CD14-positive monocyte (primary cell): ENCODE data around the gene KRT79. TPM values are rescaled to one million over a fixed set of nuclear protein-coding genes. Genes with fewer than 3 reads are reported as not detected.

Experiments used
- DNase-seq, 3 donors: peaks; one replicate each; pipeline ENCODE4 v3.0.0-alpha.2; 2011 to 2022
- H2AFZ ChIP-seq: 2 replicates; pipeline ENCODE4 v1.6.0; 2012; ENCODE audit warnings: mild to moderate bottlenecking, low read depth, low read length, inconsistent platforms; ENCODE audit not compliant: insufficient read depth, poor library complexity, severe bottlenecking
- H3K27ac ChIP-seq, 2 donors: 1 replicate in 1 of 2; 2 replicates in 1 of 2; pipeline ENCODE4 v1.5.1; 2012 to 2013; ENCODE audit warnings: low read length in 2 of 2, control low read depth in 1 of 2, inconsistent platforms in 1 of 2, low read depth in 1 of 2, mild to moderate bottlenecking in 1 of 2
- H3K27me3 ChIP-seq, 2 donors: one replicate each; pipeline versions ENCODE4 v1.6.0 to v1.6.1; 2011 to 2013; ENCODE audit warnings: low read length in 2 of 2; ENCODE audit not compliant: control insufficient read depth in 2 of 2, insufficient read depth in 2 of 2
- H3K36me3 ChIP-seq, 2 donors: replicated peaks in 1 of 2; 1 replicate in 1 of 2; 2 replicates in 1 of 2; pipeline versions ENCODE4 v1.5.1 to v1.6.1; 2012 to 2013; ENCODE audit warnings: low read length in 2 of 2, control low read depth in 1 of 2, inconsistent platforms in 1 of 2, mild to moderate bottlenecking in 1 of 2; ENCODE audit not compliant: insufficient read depth in 2 of 2, control insufficient read depth in 1 of 2
- H3K4me1 ChIP-seq, 2 donors: 1 replicate in 1 of 2; 2 replicates in 1 of 2; pipeline versions ENCODE4 v1.5.1 to v1.6.1; 2012 to 2013; ENCODE audit warnings: low read length in 2 of 2, control low read depth in 1 of 2, inconsistent platforms in 1 of 2, mild to moderate bottlenecking in 1 of 2, moderate library complexity in 1 of 2; ENCODE audit not compliant: insufficient read depth in 2 of 2, control insufficient read depth in 1 of 2
- H3K4me2 ChIP-seq: replicated peaks from 2 replicates; pipeline ENCODE3; 2012; ENCODE audit warnings: low read length, moderate library complexity, mild to moderate bottlenecking; ENCODE audit not compliant: poor library complexity, severe bottlenecking; ENCODE audit errors: extremely low read depth
- H3K4me3 ChIP-seq, 3 experiments: fragments of 200-600 bp in 1 of 3; sonication (generic) in 1 of 3; replicated peaks in 1 of 3; 1 replicate in 2 of 3; 2 replicates in 1 of 3; pipeline ENCODE4 v1.5.1; 2011 to 2013; ENCODE audit warnings: low read length in 3 of 3, mild to moderate bottlenecking in 3 of 3, control low read depth in 2 of 3, low read depth in 2 of 3, inconsistent platforms in 1 of 3, moderate library complexity in 1 of 3
- H3K79me2 ChIP-seq: 2 replicates; pipeline ENCODE4 v1.6.0; 2012; ENCODE audit warnings: mild to moderate bottlenecking, control low read depth, inconsistent platforms, low read length, moderate library complexity; ENCODE audit not compliant: insufficient read depth
- H3K9ac ChIP-seq: 2 replicates; pipeline ENCODE4 v1.6.0; 2017; ENCODE audit warnings: low read length, mild to moderate bottlenecking; ENCODE audit not compliant: insufficient read depth, poor library complexity, severe bottlenecking
- H3K9me3 ChIP-seq, 2 donors: replicated peaks in 1 of 2; 1 replicate in 1 of 2; 2 replicates in 1 of 2; pipeline versions ENCODE4 v1.5.1 to v1.6.1; 2012 to 2013; ENCODE audit warnings: low read length in 2 of 2, control low read depth in 1 of 2; ENCODE audit not compliant: control insufficient read depth in 1 of 2, insufficient read depth in 1 of 2
- H4K20me1 ChIP-seq: 2 replicates; pipeline ENCODE4 v1.6.0; 2012; ENCODE audit warnings: mild to moderate bottlenecking, low read length, control low read depth, moderate library complexity; ENCODE audit not compliant: insufficient read depth
- H3K27ac Mint-ChIP-seq, 7 donors: one replicate each; pipeline ENCODE4 v1.8.0; 2020; ENCODE audit warnings: mild to moderate bottlenecking in 7 of 7, mixed read lengths in 7 of 7, moderate library complexity in 6 of 7, inconsistent platforms in 2 of 7
- H3K27me3 Mint-ChIP-seq, 3 donors: one replicate each; pipeline ENCODE4 v1.8.0; 2021 to 2022; ENCODE audit warnings: low read depth in 3 of 3, mild to moderate bottlenecking in 3 of 3, mixed read lengths in 3 of 3, moderate library complexity in 3 of 3, inconsistent platforms in 1 of 3
- H3K36me3 Mint-ChIP-seq, 2 donors: one replicate each; pipeline ENCODE4 v1.8.0; 2020; ENCODE audit warnings: mixed read lengths in 2 of 2, inconsistent platforms in 1 of 2, mild to moderate bottlenecking in 1 of 2
- H3K4me1 Mint-ChIP-seq: one replicate; pipeline ENCODE4 v1.8.0; 2020; ENCODE audit warnings: mild to moderate bottlenecking, mixed read lengths
- H3K4me3 Mint-ChIP-seq, 2 donors: one replicate each; pipeline ENCODE4 v1.8.0; 2020; ENCODE audit warnings: mild to moderate bottlenecking in 2 of 2, mixed read lengths in 2 of 2, moderate library complexity in 1 of 2
- H3K9me3 Mint-ChIP-seq, 7 donors: one replicate each; pipeline ENCODE4 v1.8.0; 2020 to 2022; ENCODE audit warnings: mixed read lengths in 7 of 7, mild to moderate bottlenecking in 6 of 7, moderate library complexity in 6 of 7, inconsistent platforms in 2 of 7
- WGBS: methylation state at CpG from one replicate; pipeline ENCODE4 v1.1.5; 2013; ENCODE audit warnings: missing lambda C conversion rate; ENCODE audit not compliant: insufficient coverage; 5-methylcytosine and 5-hydroxymethylcytosine counted together
- intact Hi-C, 2 donors: fragments of 100-400 bp; cut with micrococcal nuclease; formaldehyde crosslinking; loops; one replicate each; pipeline versions ENCODE4 v1.15.0 to v1.15.1; 2023
- polyA plus RNA-seq, 3 donors: library from polyadenylated mRNA; depleted of rRNA in 1 of 3; unstranded in 2 of 3; stranded (reverse) in 1 of 3; fragments of 300-500 nt in 2 of 3; fragments of >200 nt in 1 of 3; fragmentation: Illumina TruSeq in 2 of 3; gene quantifications; 1 replicate in 2 of 3; 2 replicates in 1 of 3; pipeline ENCODE4 v1.2.3, GENCODE V29; 2012 to 2021
- TF ChIP-seq, protein P1 (sequence below): fragments of 200-600 bp; IDR thresholded peaks from one replicate; pipeline ENCODE4 v1.8.0; 2022; ENCODE audit warnings: antibody characterized with exemption, mild to moderate bottlenecking

Gene KRT79
- polyA plus RNA-seq, 3 donors = not detected

- Mint-ChIP-seq H3K4me3 (peak overlapping the region in 1 of 2 donors; percentile 33), H3K27ac (no peak overlapping the region), H3K4me1 (peaks cover 5% of the 10 kb centered on the region), H3K9me3 (peaks cover 0 to 5% (median 0%) of the 10 kb centered on the region in 7 donors), H3K27me3 (peaks cover 28 to 40% (median 28%) of the 10 kb centered on the region in 3 donors), H3K36me3 (no peaks in the 10 kb centered on the region)
- intact Hi-C loops = no loop called here
- Histone ChIP-seq H3K9ac (no peak overlapping the region), H3K4me3 (no peak overlapping the region), H3K4me1 (no peaks in the 10 kb centered on the region), H2AFZ (no peak overlapping the region), H3K9me3 (no peaks in the 10 kb centered on the region), H3K79me2 (no peaks in the 10 kb centered on the region), H3K27ac (no peak overlapping the region), H3K27me3 (peaks cover 6 to 19% of the 10 kb centered on the region in 2 donors), H4K20me1 (no peaks in the 10 kb centered on the region), H3K4me2 (no peak overlapping the region), H3K36me3 (no peaks in the 10 kb centered on the region)
- TF ChIP-seq, protein P1, sequence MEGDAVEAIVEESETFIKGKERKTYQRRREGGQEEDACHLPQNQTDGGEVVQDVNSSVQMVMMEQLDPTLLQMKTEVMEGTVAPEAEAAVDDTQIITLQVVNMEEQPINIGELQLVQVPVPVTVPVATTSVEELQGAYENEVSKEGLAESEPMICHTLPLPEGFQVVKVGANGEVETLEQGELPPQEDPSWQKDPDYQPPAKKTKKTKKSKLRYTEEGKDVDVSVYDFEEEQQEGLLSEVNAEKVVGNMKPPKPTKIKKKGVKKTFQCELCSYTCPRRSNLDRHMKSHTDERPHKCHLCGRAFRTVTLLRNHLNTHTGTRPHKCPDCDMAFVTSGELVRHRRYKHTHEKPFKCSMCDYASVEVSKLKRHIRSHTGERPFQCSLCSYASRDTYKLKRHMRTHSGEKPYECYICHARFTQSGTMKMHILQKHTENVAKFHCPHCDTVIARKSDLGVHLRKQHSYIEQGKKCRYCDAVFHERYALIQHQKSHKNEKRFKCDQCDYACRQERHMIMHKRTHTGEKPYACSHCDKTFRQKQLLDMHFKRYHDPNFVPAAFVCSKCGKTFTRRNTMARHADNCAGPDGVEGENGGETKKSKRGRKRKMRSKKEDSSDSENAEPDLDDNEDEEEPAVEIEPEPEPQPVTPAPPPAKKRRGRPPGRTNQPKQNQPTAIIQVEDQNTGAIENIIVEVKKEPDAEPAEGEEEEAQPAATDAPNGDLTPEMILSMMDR = no peak
- 94% methylated on average over 7 of the region's 12 CpGs for WGBS
- no peak for DNase-seq
Observed at GRCh38 chr12:52791271-52792184, 42.6 kb downstream of the KRT79 start.

GRCh38 chr12:52790427-52791270, 43.5 kb downstream of the KRT79 start:
- TF ChIP-seq, protein P1 = no peak
- Histone ChIP-seq H3K36me3 (no peaks in the 10 kb centered on the region), H3K4me1 (no peaks in the 10 kb centered on the region), H4K20me1 (no peaks in the 10 kb centered on the region), H3K9ac (no peak overlapping the region), H3K4me3 (no peak overlapping the region), H3K4me2 (no peak overlapping the region), H3K79me2 (no peaks in the 10 kb centered on the region), H3K9me3 (no peaks in the 10 kb centered on the region), H3K27ac (no peak overlapping the region), H2AFZ (no peak overlapping the region), H3K27me3 (peaks cover 6 to 19% of the 10 kb centered on the region in 2 donors)
- Mint-ChIP-seq H3K27ac (peak overlapping the region in 1 of 7 donors; percentile 55), H3K9me3 (peaks cover 0 to 6% (median 0%) of the 10 kb centered on the region in 7 donors), H3K4me3 (peak overlapping the region in 1 of 2 donors; percentile 58), H3K4me1 (peaks cover 5% of the 10 kb centered on the region), H3K36me3 (no peaks in the 10 kb centered on the region), H3K27me3 (peaks cover 28 to 40% (median 30%) of the 10 kb centered on the region in 3 donors)
- intact Hi-C loops = no loop called here
- DNase-seq = no peak
- WGBS = 72% methylated on average over 13 of the region's 19 CpGs
